ENCODE data around the gene HBS1L. TPM values are rescaled to one million over a fixed set of nuclear protein-coding genes. Genes with fewer than 3 reads are reported as not detected.

Gene HBS1L
- total and polyA plus RNA-seq, 9 of the 15 experiments (the other 6 are each of a cell fraction or from before 2014, with no cell fraction given) = 101 to 199 (median 145) TPM

- no peaks in the 10 kb centered on the region for H3K9me3 ChIP-seq (replicated peaks; ENCODE audit: control insufficient read depth, insufficient read depth, low read depth, low read length)
- DNase-seq (ENCODE audit: extremely low read depth in 1 of 4, low spot score in 3 of 4) (no peak), ATAC-seq (no peak), FAIRE-seq (peak; percentile 23)
- intact Hi-C loops (cut with micrococcal nuclease) = no loop called here
- no peaks in the 10 kb centered on the region for H3K9me1 ChIP-seq (ENCODE audit: control insufficient read depth, insufficient read depth, low read length)
- no TSS peak for BruUV-seq (replicated peaks)
- H3K4me3 ChIP-seq = no peak overlapping the region
- no peak overlapping the region for H3K4me2 ChIP-seq (ENCODE audit: insufficient read depth, low read length)
- 0 out of 4 replicates have a peak overlapping the region, but pooled peaks of 1 of the 2 experiments have one; percentile 8 for H3K9ac ChIP-seq (ENCODE audit: insufficient read depth in 1 of 2, low read depth in 2 of 2, low read length in 2 of 2)
- in situ Hi-C loops (cut with MboI) = no loop called here
- H2AFZ ChIP-seq (ENCODE audit: low read depth, low read length) = no peak overlapping the region
- H3K36me3 ChIP-seq (ENCODE audit: control insufficient read depth, insufficient read depth, low read length) = peaks cover 87% of the 10 kb centered on the region
- TF ChIP-seq ZNF121 (CRISPR knock-in tag; conservative IDR thresholded peaks at IDR 0.05) (no peak), MAFG (tag; conservative IDR thresholded peaks at IDR 0.05) (no peak), BCOR (IDR thresholded peaks at IDR 0.05) (no peak)
- H4K20me1 ChIP-seq (replicated peaks; ENCODE audit: control insufficient read depth, insufficient read depth, low read length) = no peaks in the 10 kb centered on the region
- H3K27me3 ChIP-seq (ENCODE audit: control insufficient read depth in 2 of 2, insufficient read depth in 2 of 2, low read length in 2 of 2) = no peaks in the 10 kb centered on the region
- ChIA-PET CTCF (ENCODE audit: low intra/inter-chr PET ratio) (no interaction called here), POLR2A (interaction anchor here (1.4 kb wide), 1 partner anchor 11 kb away, joined by 6 read pairs; no protein-coding TSS in a partner anchor)
- WGBS (ENCODE audit: insufficient coverage, low coverage, missing lambda C conversion rate) = 82% methylated on average over 9 of the region's 9 CpGs
- no peak overlapping the region for H3K27ac ChIP-seq (ENCODE audit: extremely low read depth, low read depth, low read length)
- H3K4me1 ChIP-seq (replicated peaks in 1 of 2; ENCODE audit: control insufficient read depth in 2 of 2, insufficient read depth in 2 of 2, low read length in 2 of 2) = no peaks in the 10 kb centered on the region
- no peaks in the 10 kb centered on the region for H3K79me2 ChIP-seq (ENCODE audit: control insufficient read depth, insufficient read depth, low read length)
These were observed 57.3 kb downstream of the HBS1L start for GRCh38 chr6:134997133-134997995.

DNA sequence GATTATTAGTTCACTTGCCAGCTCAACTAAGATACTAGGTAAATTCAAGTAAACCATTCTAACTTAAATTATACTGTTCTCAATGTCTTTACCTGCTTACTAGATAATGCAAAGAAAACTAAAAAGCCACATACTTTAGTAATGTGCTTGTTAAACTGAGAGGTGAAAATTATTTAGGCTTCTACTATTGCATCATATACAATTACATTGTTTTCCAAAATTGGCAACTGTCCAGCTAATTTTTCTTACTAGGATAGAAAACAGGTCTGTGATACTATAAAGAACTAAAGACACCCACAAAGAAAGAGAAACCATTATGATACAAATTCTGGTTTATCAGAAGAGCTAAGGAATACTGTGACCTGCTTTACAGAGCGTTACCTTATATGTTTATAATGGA, 59.1 kb downstream of the HBS1L start:
- ATAC-seq (no peak), FAIRE-seq (no peak), DNase-seq (ENCODE audit: extremely low read depth in 1 of 4, low spot score in 3 of 4) (no peak)
- in situ Hi-C loops (cut with MboI) = no loop called here
- intact Hi-C loops (cut with micrococcal nuclease) = no loop called here
- Histone ChIP-seq H3K4me3 (no peak overlapping the region), H3K79me2 (ENCODE audit: control insufficient read depth, insufficient read depth, low read length) (no peaks in the 10 kb centered on the region), H3K36me3 (ENCODE audit: control insufficient read depth, insufficient read depth, low read length) (peaks cover 90% of the 10 kb centered on the region), H3K27me3 (ENCODE audit: control insufficient read depth in 2 of 2, insufficient read depth in 2 of 2, low read length in 2 of 2) (no peaks in the 10 kb centered on the region), H3K9me3 (replicated peaks; ENCODE audit: control insufficient read depth, insufficient read depth, low read depth, low read length) (no peaks in the 10 kb centered on the region), H2AFZ (ENCODE audit: low read depth, low read length) (no peak overlapping the region), H3K9me1 (ENCODE audit: control insufficient read depth, insufficient read depth, low read length) (no peaks in the 10 kb centered on the region), H3K27ac (ENCODE audit: extremely low read depth, low read depth, low read length) (no peak overlapping the region), H3K4me1 (replicated peaks in 1 of 2; ENCODE audit: control insufficient read depth in 2 of 2, insufficient read depth in 2 of 2, low read length in 2 of 2) (no peaks in the 10 kb centered on the region), H3K4me2 (ENCODE audit: insufficient read depth, low read length) (no peak overlapping the region), H3K9ac (ENCODE audit: insufficient read depth in 1 of 2, low read depth in 2 of 2, low read length in 2 of 2) (no peak overlapping the region), H4K20me1 (replicated peaks; ENCODE audit: control insufficient read depth, insufficient read depth, low read length) (no peaks in the 10 kb centered on the region)
- BruUV-seq (replicated peaks) = no TSS peak
- WGBS (ENCODE audit: insufficient coverage, low coverage, missing lambda C conversion rate) = 100% methylated on average over 1 of the region's 1 CpG
- POLR2A ChIA-PET = interaction anchor here (1.5 kb wide), 1 partner anchor 10 kb away, joined by 3 read pairs; no protein-coding TSS in a partner anchor
- CTCF ChIA-PET (ENCODE audit: low intra/inter-chr PET ratio) = no interaction called here
- TF ChIP-seq ZNF766 (CRISPR knock-in tag; conservative IDR thresholded peaks at IDR 0.05) (no peak), IRF9 (tag; IDR thresholded peaks at IDR 0.05) (peak; percentile 47; the same call in 1 of the 2 replicates), NFIC (IDR thresholded peaks at IDR 0.05) (peak; percentile 90), CEBPB (tag; IDR thresholded peaks at IDR 0.05) (peak; percentile 82), NFATC3 (IDR thresholded peaks at IDR 0.05) (no peak), SAFB (IDR thresholded peaks at IDR 0.05; ENCODE audit: borderline replicate concordance, low read depth, low read length) (no peak), CGGBP1 (CRISPR knock-in tag; IDR thresholded peaks at IDR 0.05) (no peak)
- TF ChIP-seq, protein P1, sequence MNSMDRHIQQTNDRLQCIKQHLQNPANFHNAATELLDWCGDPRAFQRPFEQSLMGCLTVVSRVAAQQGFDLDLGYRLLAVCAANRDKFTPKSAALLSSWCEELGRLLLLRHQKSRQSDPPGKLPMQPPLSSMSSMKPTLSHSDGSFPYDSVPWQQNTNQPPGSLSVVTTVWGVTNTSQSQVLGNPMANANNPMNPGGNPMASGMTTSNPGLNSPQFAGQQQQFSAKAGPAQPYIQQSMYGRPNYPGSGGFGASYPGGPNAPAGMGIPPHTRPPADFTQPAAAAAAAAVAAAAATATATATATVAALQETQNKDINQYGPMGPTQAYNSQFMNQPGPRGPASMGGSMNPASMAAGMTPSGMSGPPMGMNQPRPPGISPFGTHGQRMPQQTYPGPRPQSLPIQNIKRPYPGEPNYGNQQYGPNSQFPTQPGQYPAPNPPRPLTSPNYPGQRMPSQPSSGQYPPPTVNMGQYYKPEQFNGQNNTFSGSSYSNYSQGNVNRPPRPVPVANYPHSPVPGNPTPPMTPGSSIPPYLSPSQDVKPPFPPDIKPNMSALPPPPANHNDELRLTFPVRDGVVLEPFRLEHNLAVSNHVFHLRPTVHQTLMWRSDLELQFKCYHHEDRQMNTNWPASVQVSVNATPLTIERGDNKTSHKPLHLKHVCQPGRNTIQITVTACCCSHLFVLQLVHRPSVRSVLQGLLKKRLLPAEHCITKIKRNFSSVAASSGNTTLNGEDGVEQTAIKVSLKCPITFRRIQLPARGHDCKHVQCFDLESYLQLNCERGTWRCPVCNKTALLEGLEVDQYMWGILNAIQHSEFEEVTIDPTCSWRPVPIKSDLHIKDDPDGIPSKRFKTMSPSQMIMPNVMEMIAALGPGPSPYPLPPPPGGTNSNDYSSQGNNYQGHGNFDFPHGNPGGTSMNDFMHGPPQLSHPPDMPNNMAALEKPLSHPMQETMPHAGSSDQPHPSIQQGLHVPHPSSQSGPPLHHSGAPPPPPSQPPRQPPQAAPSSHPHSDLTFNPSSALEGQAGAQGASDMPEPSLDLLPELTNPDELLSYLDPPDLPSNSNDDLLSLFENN (IDR thresholded peaks at IDR 0.05; ENCODE audit: low read depth in 2 of 2, low read length in 2 of 2) = no peak
